NCI-H2081 treated with DMSO at 0.1 percent for 48 hours (cell line): ENCODE measurements around the gene NOC4L.
"Not testable (repeated sequence)": the region's sequence is repeated elsewhere in the genome, so short reads cannot be mapped to it uniquely, and the experiment has no call there.

Source experiments
- DNase-seq: peaks from one replicate; lab custom pipeline; 2025; lab: John Stamatoyannopoulos, UW

The NOC4L gene

DNA sequence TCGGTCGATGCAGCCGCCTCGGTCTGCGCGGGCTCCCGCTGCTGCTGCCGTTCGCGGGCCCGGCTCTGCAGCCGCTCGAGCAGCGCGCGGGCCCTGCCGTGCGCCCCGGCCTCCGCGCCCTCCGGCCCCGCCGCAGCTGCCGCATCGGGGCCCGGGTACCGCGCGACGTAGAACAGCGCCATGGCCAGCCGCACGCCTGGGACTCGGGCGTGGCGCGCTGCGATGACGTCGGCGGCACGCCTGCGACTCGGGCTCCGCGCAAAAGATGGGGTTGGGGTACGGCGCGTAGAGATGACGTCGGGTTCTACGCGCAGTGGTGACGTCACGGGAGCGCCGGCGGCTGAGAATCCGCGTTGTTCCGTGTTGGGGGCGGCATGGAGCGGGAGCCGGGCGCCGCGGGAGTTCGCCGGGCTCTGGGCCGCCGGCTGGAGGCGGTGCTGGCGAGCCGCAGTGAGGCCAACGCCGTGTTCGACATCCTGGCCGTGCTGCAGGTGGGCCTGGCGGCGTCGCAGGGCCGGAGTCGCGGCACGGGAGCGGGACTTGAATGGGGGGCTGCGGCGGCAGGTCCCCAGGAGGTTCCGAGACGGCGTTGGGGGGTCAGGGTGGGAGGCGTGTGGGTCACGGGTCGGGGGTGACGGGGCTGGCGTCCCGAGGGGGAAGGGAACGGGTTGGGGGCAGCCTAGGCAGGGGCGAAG lies at the start of gene NOC4L, which contains the start of gene DDX51:
NOC4L (plus strand) TSS at position 343 of the 695 bp plus-strand sequence; CDS start at position 375, 32 bp downstream.
DDX51 (minus strand) TSS at position 205 of the 695 bp plus-strand sequence; CDS start at position 182, 23 bp downstream.
- peak; percentile 55 for DNase-seq

- DNase-seq = no peak
These were observed 48.5 kb upstream of the NOC4L start for GRCh38 chr12:132095520-132096409.

- DNase-seq = no peak
These were observed 44.5 kb upstream of the NOC4L start for GRCh38 chr12:132099739-132100138.

DNA sequence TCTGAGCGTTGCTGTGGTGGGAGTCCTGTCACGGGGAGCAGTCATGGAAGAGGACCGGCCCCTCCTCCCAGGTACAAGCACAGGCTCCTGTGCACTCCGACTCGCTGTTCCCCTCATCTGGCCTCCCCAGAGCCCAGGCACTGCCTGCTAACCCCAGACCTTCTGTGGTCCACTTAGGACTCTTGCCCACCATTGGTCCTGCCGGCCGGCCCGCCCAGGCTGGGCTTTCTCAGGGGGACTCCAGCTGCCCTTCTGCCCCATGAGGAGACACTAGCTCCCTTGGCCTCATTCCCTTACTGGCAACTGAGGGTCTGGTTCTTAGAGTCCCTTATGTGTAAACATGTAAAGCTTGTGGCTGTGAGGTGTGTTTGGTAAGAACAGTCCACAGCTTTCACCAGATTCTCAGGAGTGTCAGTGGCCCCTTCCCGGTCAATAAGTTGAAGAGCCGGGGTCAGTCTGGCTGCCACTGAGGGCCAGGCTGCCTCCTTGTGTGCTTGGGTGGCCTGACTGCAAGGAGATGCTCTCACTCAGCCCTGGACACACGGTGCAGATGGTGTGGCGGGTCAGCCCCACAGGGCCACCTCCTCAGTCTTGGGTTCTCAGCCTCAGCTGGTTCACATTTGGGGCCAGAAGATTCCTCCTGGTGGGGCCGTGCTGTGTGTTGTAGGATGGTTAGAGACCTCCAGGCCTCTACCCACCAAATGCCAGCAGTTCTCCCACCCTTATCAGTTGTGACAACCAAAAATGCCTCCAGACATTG lies 43.8 kb upstream of the NOC4L start:
- DNase-seq = no peak

- no peak for DNase-seq
These were observed 42.0 kb upstream of the NOC4L start for GRCh38 chr12:132102297-132102696.

DNA sequence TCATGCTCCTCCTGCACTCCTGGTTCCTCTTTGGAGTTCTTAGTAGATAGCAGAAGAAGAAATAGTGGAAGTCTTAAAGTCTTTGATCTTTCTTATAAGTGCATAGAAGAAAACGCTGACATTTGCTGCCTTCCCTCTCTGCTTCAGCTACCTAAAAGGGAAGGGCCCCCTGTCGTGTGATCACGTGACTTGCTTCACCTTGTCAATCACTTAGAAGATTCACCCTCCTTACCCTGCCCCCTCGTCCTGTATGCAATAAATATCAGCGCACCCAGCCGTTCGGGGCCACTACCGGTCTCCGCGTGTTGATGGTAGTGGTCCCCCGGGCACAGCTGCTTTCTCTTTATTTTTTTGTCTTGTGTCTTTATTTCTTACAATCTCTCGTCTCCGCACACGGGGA lies 41.2 kb upstream of the NOC4L start:
- not testable (repeated sequence) for DNase-seq

DNA sequence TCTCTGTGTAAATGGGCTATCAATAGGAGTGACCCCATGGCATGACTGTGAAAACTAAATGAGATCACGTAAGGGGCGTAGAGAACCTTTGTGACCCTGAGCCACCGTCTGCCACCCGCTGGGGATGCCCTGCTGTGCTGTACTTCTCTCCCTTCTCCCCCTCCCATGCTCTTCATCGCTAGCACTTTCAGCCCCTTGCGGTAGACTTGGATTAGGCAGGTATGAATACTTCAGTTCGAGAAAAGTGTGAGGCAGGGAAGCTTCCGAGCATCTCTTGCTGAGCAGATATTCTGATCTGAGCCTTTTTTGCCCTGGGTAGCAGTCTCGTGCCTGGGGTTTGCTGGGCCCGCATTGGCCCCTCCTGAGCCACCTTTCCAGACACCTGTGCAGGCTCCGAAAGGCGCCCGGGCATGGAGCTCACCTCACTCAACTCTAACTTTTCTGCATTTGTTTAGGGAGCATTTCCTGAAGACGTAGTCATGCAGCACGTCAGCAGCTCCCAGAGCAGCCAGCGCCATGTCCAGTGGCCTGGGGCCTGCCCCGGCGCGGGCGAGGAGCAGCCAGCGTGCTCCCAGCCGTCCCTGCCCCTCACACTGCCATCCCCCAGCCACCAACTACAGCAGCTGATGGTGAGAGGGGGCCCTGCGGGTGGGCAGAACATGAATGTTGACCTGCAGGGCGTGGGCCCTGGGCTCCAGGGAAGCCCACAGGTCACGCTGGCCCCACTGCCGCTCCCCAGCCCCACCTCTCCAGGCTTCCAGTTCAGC lies 40.5 kb upstream of the NOC4L start:
- no peak for DNase-seq

DNA sequence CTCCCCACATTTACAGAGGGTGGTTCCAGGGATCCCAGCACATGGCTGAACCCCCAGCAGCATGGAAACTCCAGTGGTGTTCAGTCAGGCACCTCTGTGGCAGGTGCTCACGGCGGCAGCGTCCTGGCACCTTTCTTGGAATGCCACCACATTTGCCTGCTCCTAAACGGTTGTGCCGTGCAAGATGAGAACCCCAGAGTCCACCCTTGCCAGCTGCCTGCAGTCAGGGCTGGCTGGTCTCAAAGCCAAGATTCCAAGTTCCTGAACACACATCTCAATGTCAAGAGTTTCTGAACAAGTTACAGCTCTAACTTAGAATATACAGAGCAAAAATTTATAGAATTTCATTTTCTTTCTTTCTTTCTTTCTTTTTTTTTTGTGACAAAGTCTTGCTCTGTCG lies 38.8 kb upstream of the NOC4L start:
- no peak for DNase-seq

- DNase-seq = no peak
These were observed 37.3 kb upstream of the NOC4L start for GRCh38 chr12:132106921-132107320.

GRCh38 chr12:132108211-132108832 lies 35.9 kb upstream of the NOC4L start:
- DNase-seq = no peak

GRCh38 chr12:132109741-132110140 lies 34.5 kb upstream of the NOC4L start:
- DNase-seq = no peak

- no peak for DNase-seq
These were observed 33.6 kb upstream of the NOC4L start for GRCh38 chr12:132110677-132111076.

- no peak for DNase-seq
These were observed 32.5 kb upstream of the NOC4L start for GRCh38 chr12:132111654-132112304.

GRCh38 chr12:132114667-132115066 lies 29.6 kb upstream of the NOC4L start:
- no peak for DNase-seq

- no peak for DNase-seq
These were observed 28.8 kb upstream of the NOC4L start for GRCh38 chr12:132115500-132115899.

DNA sequence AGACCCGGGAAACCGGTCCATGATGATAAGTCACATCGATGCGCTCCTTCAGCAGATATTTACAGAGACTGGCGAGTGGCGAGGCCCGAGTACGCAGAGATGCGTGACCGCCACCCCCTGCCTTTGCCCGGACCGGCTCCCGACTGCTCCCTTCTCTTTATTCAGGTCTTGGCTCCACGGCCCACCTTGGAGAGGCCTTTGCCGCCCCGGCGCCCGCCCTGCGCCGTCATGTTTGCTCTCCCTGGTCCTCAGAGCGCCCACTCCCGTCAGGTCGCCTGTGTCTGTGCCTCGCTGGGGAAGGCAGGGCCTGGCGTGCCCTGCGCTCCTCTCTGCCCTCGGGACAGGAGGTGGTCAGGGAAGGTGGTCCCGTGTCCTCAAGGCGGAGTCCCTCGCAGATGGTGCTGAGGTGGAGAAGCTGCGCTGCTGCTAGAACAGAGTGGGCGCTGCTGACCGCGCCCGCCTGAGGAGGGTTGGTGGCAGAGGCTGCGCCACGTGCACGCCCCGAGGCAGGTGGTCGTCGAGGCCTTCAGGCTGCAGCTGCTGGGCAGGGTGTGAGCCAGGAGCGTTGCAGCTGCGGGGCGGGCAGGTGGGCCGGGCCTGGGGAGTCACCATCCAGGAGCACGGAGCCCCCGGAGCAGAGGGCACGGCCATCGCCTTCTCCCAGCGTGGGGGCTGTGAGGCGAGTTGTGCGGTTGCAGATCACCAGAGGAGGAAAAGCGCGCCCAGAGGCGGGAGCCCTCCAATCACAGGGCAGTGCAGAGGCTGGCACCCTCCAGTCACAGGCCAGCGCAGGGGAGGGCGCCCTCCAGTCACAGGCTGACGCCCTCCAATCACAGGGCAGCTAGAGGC lies 27.3 kb upstream of the NOC4L start:
- DNase-seq = no peak

- no peak for DNase-seq
These were observed 26.7 kb upstream of the NOC4L start for GRCh38 chr12:132117558-132117875.

- no peak for DNase-seq
These were observed 25.4 kb upstream of the NOC4L start for GRCh38 chr12:132118876-132119275.

- no peak for DNase-seq
These were observed 23.0 kb upstream of the NOC4L start for GRCh38 chr12:132121283-132121682.
